Endothelial cell (in vitro differentiated cells): Measurements from ENCODE around the gene CD226. TPM values are rescaled to one million over a fixed set of nuclear protein-coding genes. Genes with fewer than 3 reads are reported as not detected.

Experiments used
- DNase-seq: peaks from one replicate; pipeline ENCODE4 v3.0.0; 2021; ENCODE audit warnings: low spot score
- H3K27ac Mint-ChIP-seq: one replicate; pipeline ENCODE4 v1.8.0; 2021; ENCODE audit warnings: mixed read lengths, inconsistent platforms; ENCODE audit not compliant: unreplicated experiment
- H3K27me3 Mint-ChIP-seq: one replicate; pipeline ENCODE4 v1.8.0; 2021; ENCODE audit warnings: mild to moderate bottlenecking, moderate library complexity, mixed read lengths, inconsistent platforms; ENCODE audit not compliant: unreplicated experiment
- H3K36me3 Mint-ChIP-seq: one replicate; pipeline ENCODE4 v1.8.0; 2021; ENCODE audit warnings: mild to moderate bottlenecking, low read depth, mixed read lengths, inconsistent platforms; ENCODE audit not compliant: unreplicated experiment
- H3K4me1 Mint-ChIP-seq: one replicate; pipeline ENCODE4 v1.8.0; 2021; ENCODE audit warnings: mild to moderate bottlenecking, mixed read lengths, inconsistent platforms; ENCODE audit not compliant: unreplicated experiment
- H3K4me3 Mint-ChIP-seq: one replicate; pipeline ENCODE4 v1.8.0; 2021; ENCODE audit warnings: mild to moderate bottlenecking, mixed read lengths, inconsistent platforms; ENCODE audit not compliant: unreplicated experiment
- H3K9me3 Mint-ChIP-seq: one replicate; pipeline ENCODE4 v1.8.0; 2021; ENCODE audit warnings: mixed read lengths, inconsistent platforms; ENCODE audit not compliant: unreplicated experiment
- CTCF ChIP-seq: fragments of 200-600 bp; sonication (generic); IDR thresholded peaks from one replicate; pipeline ENCODE4 v1.5.0; 2021; ENCODE audit warnings: antibody characterized with exemption; ENCODE audit not compliant: unreplicated experiment
- total RNA-seq: library from RNA; stranded (reverse); fragmentation: NEBNext Ultra II Directional; extraction: Animal tissue kit (Norgen Biotek cat#: 25700); gene quantifications from one replicate; pipeline ENCODE4 v1.2.1, GENCODE V29; 2021; ENCODE audit not compliant: unreplicated experiment

CD226 gene
- total RNA-seq, 1 donor from 2014 or later = 0.80 TPM

GRCh38 chr18:69956665-69957620, 9.3 kb upstream of the CD226 start:
- DNase-seq = no peak
- TF ChIP-seq CTCF = no peak
- no peaks in the 10 kb centered on the region for H3K36me3 Mint-ChIP-seq
- H3K4me3 Mint-ChIP-seq = no peak overlapping the region
- H3K4me1 Mint-ChIP-seq = peaks cover 18% of the 10 kb centered on the region
- no peak overlapping the region for H3K27ac Mint-ChIP-seq
- H3K27me3 Mint-ChIP-seq = peaks cover 3% of the 10 kb centered on the region
- H3K9me3 Mint-ChIP-seq = no peaks in the 10 kb centered on the region

DNA sequence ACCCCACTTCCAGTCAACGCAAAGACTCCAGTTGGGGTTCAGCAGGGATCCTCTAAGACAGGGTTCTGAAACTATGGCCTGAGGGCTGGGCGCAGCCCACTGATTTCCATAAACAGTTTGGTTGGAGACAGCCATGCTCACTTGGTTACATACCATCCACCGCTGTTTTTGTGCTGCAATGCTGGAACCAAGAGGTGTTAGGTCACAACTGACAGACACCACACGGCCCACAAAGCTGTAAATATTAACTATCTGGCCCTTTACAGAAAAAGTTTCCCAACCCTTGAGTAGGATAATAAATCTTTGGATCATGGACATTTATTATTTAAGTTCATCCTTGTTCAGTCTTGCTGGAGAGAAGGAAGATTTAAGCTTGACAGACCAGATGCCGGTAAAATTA, 8.4 kb upstream of the CD226 start:
- no peaks in the 10 kb centered on the region for H3K9me3 Mint-ChIP-seq
- no peak for TF ChIP-seq CTCF

GRCh38 chr18:69954719-69955480, 7.2 kb upstream of the CD226 start:
- DNase-seq = no peak
- Mint-ChIP-seq H3K27me3 (peaks cover 3% of the 10 kb centered on the region), H3K4me3 (no peak overlapping the region), H3K27ac (no peak overlapping the region), H3K9me3 (no peaks in the 10 kb centered on the region), H3K4me1 (peaks cover 12% of the 10 kb centered on the region), H3K36me3 (no peaks in the 10 kb centered on the region)
- no peak for TF ChIP-seq CTCF

More for the DNA sequence above, 8.4 kb upstream of the CD226 start:
- no peak for DNase-seq
- Mint-ChIP-seq H3K4me3 (no peak overlapping the region), H3K27ac (no peak overlapping the region), H3K4me1 (peaks cover 12% of the 10 kb centered on the region), H3K27me3 (peaks cover 3% of the 10 kb centered on the region), H3K36me3 (no peaks in the 10 kb centered on the region)

DNA sequence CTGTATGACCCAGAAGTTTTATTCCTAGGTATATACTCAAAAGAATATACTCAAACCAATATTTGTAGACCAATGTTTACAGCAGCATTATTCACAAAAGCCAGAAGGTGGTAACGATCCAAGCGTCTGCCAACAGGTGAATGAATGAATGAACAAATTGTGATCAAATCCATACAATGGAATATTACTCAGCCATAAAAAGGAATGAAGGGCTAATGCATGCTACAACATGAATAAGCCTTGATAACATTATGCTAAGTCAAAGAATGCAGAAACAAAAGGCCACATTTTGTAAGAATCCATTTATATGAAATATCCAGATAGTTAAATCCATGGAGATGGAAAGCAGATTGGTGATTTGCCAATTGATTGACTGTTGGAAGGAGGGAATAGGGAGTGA, 5.5 kb upstream of the CD226 start:
- H3K36me3 Mint-ChIP-seq = no peaks in the 10 kb centered on the region
- H3K27me3 Mint-ChIP-seq = peaks cover 2% of the 10 kb centered on the region
- no peak for DNase-seq
- H3K4me3 Mint-ChIP-seq = no peak overlapping the region
- H3K9me3 Mint-ChIP-seq = no peaks in the 10 kb centered on the region
- peaks cover under 1% of the 10 kb centered on the region for H3K4me1 Mint-ChIP-seq
- TF ChIP-seq CTCF = no peak
- H3K27ac Mint-ChIP-seq = no peak overlapping the region
